HG03460 (cell line): ENCODE measurements around the gene FAM199X.

Experiments
- ATAC-seq: cut with Tn5 transposase; IDR thresholded peaks from one replicate; pipeline ENCODE4 v1.9.1; 2021; ENCODE audit not compliant: unreplicated experiment

The FAM199X gene

GRCh38 chrX:104165894-104166734 lies at the start of gene FAM199X:
Gene FAM199X, plus strand, starts transcription at chrX:104166453. Its CDS starts 333 bp downstream, at chrX:104166786.
- peak; percentile 94 for ATAC-seq

GRCh38 chrX:104117759-104118158 lies 48.5 kb upstream of the FAM199X start:
- no peak for ATAC-seq

GRCh38 chrX:104118765-104119164 lies 47.5 kb upstream of the FAM199X start:
- no peak for ATAC-seq

GRCh38 chrX:104122829-104123228 lies 43.4 kb upstream of the FAM199X start:
- ATAC-seq: peak; percentile 63

- ATAC-seq: no peak
Measured at GRCh38 chrX:104126856-104127255, 39.4 kb upstream of the FAM199X start.

- no peak for ATAC-seq
Measured at GRCh38 chrX:104130808-104131207, 35.4 kb upstream of the FAM199X start.

GRCh38 chrX:104134583-104135261 lies 31.5 kb upstream of the FAM199X start:
- no peak for ATAC-seq

GRCh38 chrX:104135677-104136076 lies 30.6 kb upstream of the FAM199X start:
- ATAC-seq: no peak

GRCh38 chrX:104136241-104137019 lies 29.8 kb upstream of the FAM199X start:
- ATAC-seq: peak; percentile 85

GRCh38 chrX:104137496-104137895 lies 28.8 kb upstream of the FAM199X start:
- ATAC-seq: no peak

- no peak for ATAC-seq
Measured at GRCh38 chrX:104141087-104141760, 25.0 kb upstream of the FAM199X start.

GRCh38 chrX:104151037-104151436 lies 15.2 kb upstream of the FAM199X start:
- no peak for ATAC-seq

- ATAC-seq: peak; percentile 92
Measured at GRCh38 chrX:104156630-104157529, 9.4 kb upstream of the FAM199X start, which contains the start of gene SLC25A53. Gene SLC25A53, minus strand, starts transcription at chrX:104157009. Its CDS starts 51,752 bp downstream, at chrX:104105257.

GRCh38 chrX:104166735-104167436 lies 633 bp downstream of the FAM199X start:
- ATAC-seq: no peak

- no peak for ATAC-seq
Measured at GRCh38 chrX:104168127-104168526, 1.9 kb downstream of the FAM199X start.

- ATAC-seq: no peak
Measured at GRCh38 chrX:104172121-104172520, 5.9 kb downstream of the FAM199X start.

- ATAC-seq: no peak
Measured at GRCh38 chrX:104172788-104173187, 6.5 kb downstream of the FAM199X start.

- no peak for ATAC-seq
Measured at GRCh38 chrX:104173841-104174240, 7.6 kb downstream of the FAM199X start.

- ATAC-seq: no peak
Measured at GRCh38 chrX:104183685-104184084, 17.4 kb downstream of the FAM199X start.
